PC-9 (cell line): ENCODE measurements around the gene FAM20B. TPM values are rescaled to one million over a fixed set of nuclear protein-coding genes. Genes with fewer than 3 reads are reported as not detected.

Experiments
- BruUV-seq: library from RNA; stranded (reverse); fragments of 400-500 nt; replicated peaks from 2 replicates; lab custom pipeline; 2021; lab: Mats Ljungman, UMichigan
- CTCF ChIA-PET: fragments of 300-600 bp; sonication (Branson Sonifier 250); formaldehyde crosslinking; loops from one replicate; lab custom pipeline; 2022; ENCODE audit warnings: antibody characterized with exemption; lab: Charles Lee
- POLR2A ChIA-PET: fragments of 300-600 bp; sonication (Branson Sonifier 250); formaldehyde crosslinking; loops from one replicate; lab custom pipeline; 2022; ENCODE audit warnings: antibody characterized with exemption; ENCODE audit not compliant: unreplicated experiment; lab: Charles Lee
- DNase-seq, 2 experiments: peaks; one replicate each; pipeline versions ENCODE4 v3.0.0 to v3.0.0-alpha.2; 2015 to 2022; ENCODE audit warnings: mixed read lengths in 1 of 2
- H2AFZ ChIP-seq: fragments of 200-600 bp; sonication (generic); 2 replicates; pipeline ENCODE4 v1.8.1; 2017; ENCODE audit warnings: antibody characterized with exemption
- H3F3A ChIP-seq: fragments of 200-600 bp; sonication (generic); 2 replicates; pipeline ENCODE4 v1.8.1; 2017; ENCODE audit warnings: antibody characterized with exemption, mild to moderate bottlenecking, low read depth; ENCODE audit not compliant: insufficient read depth
- H3K27ac ChIP-seq: fragments of 200-600 bp; sonication (generic); 2 replicates; pipeline ENCODE4 v1.6.1; 2016; ENCODE audit warnings: mixed run types
- H3K27me3 ChIP-seq: fragments of 200-600 bp; sonication (generic); 2 replicates; pipeline ENCODE4 v1.6.1; 2016; ENCODE audit warnings: low read depth, mixed run types; ENCODE audit not compliant: insufficient read depth
- H3K36me3 ChIP-seq: fragments of 200-600 bp; sonication (generic); 2 replicates; pipeline ENCODE4 v1.6.1; 2016; ENCODE audit warnings: low read depth, mixed run types
- H3K4me1 ChIP-seq: fragments of 200-600 bp; sonication (generic); replicated peaks from 2 replicates; pipeline ENCODE4 v1.6.1; 2016; ENCODE audit warnings: mixed run types; ENCODE audit not compliant: insufficient read depth
- H3K4me2 ChIP-seq: fragments of 200-600 bp; sonication (generic); 2 replicates; pipeline ENCODE4 v1.6.1; 2017; ENCODE audit warnings: mixed run types
- H3K4me3 ChIP-seq: fragments of 200-600 bp; sonication (generic); 2 replicates; pipeline ENCODE4 v1.6.1; 2016; ENCODE audit warnings: mixed run types
- H3K79me2 ChIP-seq: fragments of 200-600 bp; sonication (generic); 2 replicates; pipeline ENCODE4 v1.6.1; 2017; ENCODE audit warnings: low read depth, mixed run types
- H3K9me2 ChIP-seq: fragments of 200-600 bp; sonication (generic); 2 replicates; pipeline ENCODE4 v1.8.1; 2017; ENCODE audit warnings: mild to moderate bottlenecking; ENCODE audit not compliant: insufficient read depth
- H3K9me3 ChIP-seq: fragments of 200-600 bp; sonication (generic); 2 replicates; pipeline ENCODE4 v1.8.1; 2016; ENCODE audit warnings: low read depth; ENCODE audit not compliant: insufficient read depth
- H4K20me1 ChIP-seq: fragments of 200-600 bp; sonication (generic); 2 replicates; pipeline ENCODE4 v1.8.1; 2017; ENCODE audit not compliant: insufficient read depth
- EZH2 ChIP-seq: fragments of 200-600 bp; sonication (generic); IDR thresholded peaks from 2 replicates; pipeline ENCODE4 v1.8.0; 2017; ENCODE audit warnings: antibody characterized with exemption, low read depth
- intact Hi-C: fragments of 100-400 bp; cut with micrococcal nuclease; formaldehyde crosslinking; loops from one replicate; pipeline ENCODE4 v1.10.0; 2022; ENCODE audit not compliant: unreplicated experiment
- total RNA-seq: library from RNA; stranded (reverse); gene quantifications from 2 replicates; pipeline ENCODE4 v1.2.3, GENCODE V29; 2021
- TF ChIP-seq, protein P1 (sequence below): fragments of 200-600 bp; sonication (generic); conservative IDR thresholded peaks from 2 replicates; pipeline ENCODE4 v1.6.1; 2017; ENCODE audit warnings: mixed run types, antibody characterized with exemption, mild to moderate bottlenecking, moderate library complexity

The FAM20B gene
- total RNA-seq, 1 experiment from 2014 or later = 80.5 TPM

DNA sequence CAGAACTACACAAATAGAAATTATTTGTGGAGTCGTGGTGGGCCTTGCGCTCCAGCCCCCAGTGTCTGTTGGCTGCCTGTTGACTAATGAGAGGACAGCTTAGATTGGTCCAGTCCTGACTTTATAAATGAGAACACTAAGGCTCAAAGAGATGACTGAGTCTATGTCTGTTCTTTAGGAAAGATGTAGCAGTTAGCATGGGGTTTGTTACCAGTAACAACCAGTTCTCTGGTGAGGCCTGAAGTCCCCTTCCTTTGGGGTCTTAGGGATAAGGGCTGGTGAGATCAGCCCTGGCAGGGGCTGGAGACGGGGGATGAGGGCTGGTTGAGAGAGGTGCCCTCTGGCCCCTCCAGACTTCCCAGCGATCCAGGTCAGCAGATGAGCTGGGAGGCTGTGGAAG, 65.2 kb downstream of the FAM20B start:
- H2AFZ ChIP-seq = no peak overlapping the region
- H3K4me1 ChIP-seq = 0 out of 2 replicates have a peak, but pooled peaks cover 4% of the 10 kb centered on the region
- H3K9me3 ChIP-seq = no peaks in the 10 kb centered on the region
- no peak for TF ChIP-seq EZH2
- TF ChIP-seq, protein P1, sequence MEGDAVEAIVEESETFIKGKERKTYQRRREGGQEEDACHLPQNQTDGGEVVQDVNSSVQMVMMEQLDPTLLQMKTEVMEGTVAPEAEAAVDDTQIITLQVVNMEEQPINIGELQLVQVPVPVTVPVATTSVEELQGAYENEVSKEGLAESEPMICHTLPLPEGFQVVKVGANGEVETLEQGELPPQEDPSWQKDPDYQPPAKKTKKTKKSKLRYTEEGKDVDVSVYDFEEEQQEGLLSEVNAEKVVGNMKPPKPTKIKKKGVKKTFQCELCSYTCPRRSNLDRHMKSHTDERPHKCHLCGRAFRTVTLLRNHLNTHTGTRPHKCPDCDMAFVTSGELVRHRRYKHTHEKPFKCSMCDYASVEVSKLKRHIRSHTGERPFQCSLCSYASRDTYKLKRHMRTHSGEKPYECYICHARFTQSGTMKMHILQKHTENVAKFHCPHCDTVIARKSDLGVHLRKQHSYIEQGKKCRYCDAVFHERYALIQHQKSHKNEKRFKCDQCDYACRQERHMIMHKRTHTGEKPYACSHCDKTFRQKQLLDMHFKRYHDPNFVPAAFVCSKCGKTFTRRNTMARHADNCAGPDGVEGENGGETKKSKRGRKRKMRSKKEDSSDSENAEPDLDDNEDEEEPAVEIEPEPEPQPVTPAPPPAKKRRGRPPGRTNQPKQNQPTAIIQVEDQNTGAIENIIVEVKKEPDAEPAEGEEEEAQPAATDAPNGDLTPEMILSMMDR = no peak
- intact Hi-C loops = no loop called here
- CTCF ChIA-PET = interaction anchor here (0.7 kb wide), 1 partner anchor 83 kb away, joined by 4 read pairs; no protein-coding TSS in a partner anchor
- no peaks in the 10 kb centered on the region for H3K27me3 ChIP-seq
- H3K4me2 ChIP-seq = no peak overlapping the region
- no TSS peak for BruUV-seq
- H3K36me3 ChIP-seq = peaks cover 22% of the 10 kb centered on the region; the same call in 1 of the 2 replicates
- POLR2A ChIA-PET = no interaction called here
- no peak for DNase-seq
- H3K79me2 ChIP-seq = no peaks in the 10 kb centered on the region
- no peak overlapping the region for H3K4me3 ChIP-seq
- no peaks in the 10 kb centered on the region for H3K9me2 ChIP-seq
- no peaks in the 10 kb centered on the region for H4K20me1 ChIP-seq
- peaks cover 8% of the 10 kb centered on the region; the same call in 1 of the 2 replicates for H3F3A ChIP-seq
- peak overlapping the region; percentile 46; the same call in 1 of the 2 replicates for H3K27ac ChIP-seq

DNA sequence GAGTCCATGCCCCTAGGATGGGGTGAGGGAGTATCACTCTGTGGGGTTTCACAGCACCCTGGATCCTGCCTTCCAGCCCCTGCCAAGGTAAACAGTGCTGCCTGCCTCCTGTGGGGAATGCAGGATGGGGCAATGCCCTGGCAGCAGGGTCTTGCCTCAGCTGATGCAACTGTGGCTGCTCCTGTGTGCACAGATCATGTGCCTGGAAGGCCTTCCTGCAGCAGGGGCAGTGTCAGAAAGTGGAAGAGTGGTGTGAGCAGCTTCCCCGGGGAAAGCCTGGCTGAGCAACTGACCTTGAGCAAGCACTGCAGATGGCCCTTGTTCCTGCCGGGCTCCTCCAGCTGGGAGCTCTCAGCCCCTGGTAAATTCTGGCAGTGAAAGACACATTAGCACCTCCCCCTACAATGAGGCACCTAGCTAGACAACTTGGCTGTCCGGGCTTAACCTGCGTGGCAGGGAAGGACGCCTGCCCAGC, 66.0 kb downstream of the FAM20B start:
- Histone ChIP-seq H3K9me3 (no peaks in the 10 kb centered on the region), H3F3A (peaks cover 15% of the 10 kb centered on the region; the same call in 1 of the 2 replicates), H3K27ac (peak overlapping the region; percentile 46), H3K4me3 (no peak overlapping the region), H3K79me2 (no peaks in the 10 kb centered on the region), H3K9me2 (no peaks in the 10 kb centered on the region), H3K4me2 (no peak overlapping the region), H3K36me3 (peaks cover 22% of the 10 kb centered on the region; the same call in 1 of the 2 replicates), H4K20me1 (no peaks in the 10 kb centered on the region), H3K4me1 (0 out of 2 replicates have a peak, but pooled peaks cover 4% of the 10 kb centered on the region), H2AFZ (no peak overlapping the region), H3K27me3 (no peaks in the 10 kb centered on the region)
- ChIA-PET CTCF (no interaction called here), POLR2A (no interaction called here)
- BruUV-seq = no TSS peak
- no peak for DNase-seq
- TF ChIP-seq EZH2 = no peak
- TF ChIP-seq, protein P1 = no peak
- intact Hi-C loops = no loop called here

GRCh38 chr1:179092896-179093461, 67.3 kb downstream of the FAM20B start:
- no peak for DNase-seq
- POLR2A ChIA-PET = no interaction called here
- Histone ChIP-seq H3F3A (peaks cover 13% of the 10 kb centered on the region; the same call in 1 of the 2 replicates), H3K9me3 (no peaks in the 10 kb centered on the region), H3K79me2 (no peaks in the 10 kb centered on the region), H3K36me3 (peaks cover 22% of the 10 kb centered on the region; the same call in 1 of the 2 replicates), H3K9me2 (no peaks in the 10 kb centered on the region), H3K4me1 (0 out of 2 replicates have a peak, but pooled peaks cover 4% of the 10 kb centered on the region), H3K4me2 (no peak overlapping the region), H4K20me1 (no peaks in the 10 kb centered on the region), H3K27ac (no peak overlapping the region), H3K4me3 (no peak overlapping the region), H3K27me3 (no peaks in the 10 kb centered on the region), H2AFZ (no peak overlapping the region)
- CTCF ChIA-PET = interaction anchor here (0.5 kb wide), 1 partner anchor 100 kb away, joined by 3 read pairs; no protein-coding TSS in a partner anchor
- TF ChIP-seq EZH2 = no peak
- TF ChIP-seq, protein P1 = no peak
- no TSS peak for BruUV-seq
- intact Hi-C loops = no loop called here
